Jurkat, Clone E6-1 (cell line): Measurements from ENCODE around the gene GATB.

ENCODE experiments used
- DNase-seq: peaks from one replicate; pipeline ENCODE4 v3.0.0-alpha.2; 2011; ENCODE audit warnings: low read depth, low spot score
- H3K4me3 ChIP-seq: 2 replicates; pipeline ENCODE4 v1.5.1; 2011; ENCODE audit warnings: mild to moderate bottlenecking, low read length, control low read depth, moderate library complexity

The GATB gene

GRCh38 chr4:151688003-151688784, 72.6 kb downstream of the GATB start:
- H3K4me3 ChIP-seq, result no peak overlapping the region
- DNase-seq, result no peak

GRCh38 chr4:151687021-151687640, 73.7 kb downstream of the GATB start:
- DNase-seq, result no peak
- no peak overlapping the region for H3K4me3 ChIP-seq

- no peak for DNase-seq
- H3K4me3 ChIP-seq, result no peak overlapping the region
Observed at GRCh38 chr4:151685303-151685702, 75.5 kb downstream of the GATB start.

- no peak for DNase-seq
Observed at GRCh38 chr4:151681085-151681484, 79.7 kb downstream of the GATB start.

GRCh38 chr4:151679231-151679630, 81.6 kb downstream of the GATB start:
- H3K4me3 ChIP-seq, result no peak overlapping the region
- DNase-seq, result no peak

More at GRCh38 chr4:151681085-151681484, 79.7 kb downstream of the GATB start:
- H3K4me3 ChIP-seq, result no peak overlapping the region

- no peak overlapping the region for H3K4me3 ChIP-seq
Observed at GRCh38 chr4:151678048-151678872, 82.5 kb downstream of the GATB start.

GRCh38 chr4:151677193-151677592, 83.6 kb downstream of the GATB start:
- DNase-seq, result no peak

More at GRCh38 chr4:151678048-151678872, 82.5 kb downstream of the GATB start:
- no peak for DNase-seq

GRCh38 chr4:151676301-151676700, 84.5 kb downstream of the GATB start:
- DNase-seq, result no peak
- H3K4me3 ChIP-seq, result no peak overlapping the region

More at GRCh38 chr4:151677193-151677592, 83.6 kb downstream of the GATB start:
- no peak overlapping the region for H3K4me3 ChIP-seq

- DNase-seq, result no peak
- no peak overlapping the region for H3K4me3 ChIP-seq
Observed at GRCh38 chr4:151675411-151675971, 85.3 kb downstream of the GATB start.

- no peak overlapping the region for H3K4me3 ChIP-seq
- DNase-seq, result no peak
Observed at GRCh38 chr4:151674804-151675391, 85.9 kb downstream of the GATB start.

- H3K4me3 ChIP-seq, result no peak overlapping the region
- no peak for DNase-seq
Observed at GRCh38 chr4:151673908-151674520, 86.8 kb downstream of the GATB start.

- no peak overlapping the region for H3K4me3 ChIP-seq
- no peak for DNase-seq
Observed at GRCh38 chr4:151672996-151673395, 87.8 kb downstream of the GATB start.

- no peak overlapping the region for H3K4me3 ChIP-seq
- DNase-seq, result peak; percentile 47
Observed at GRCh38 chr4:151671541-151672059, 89.2 kb downstream of the GATB start.

- DNase-seq, result no peak
- H3K4me3 ChIP-seq, result no peak overlapping the region
Observed at GRCh38 chr4:151670843-151671242, 90.0 kb downstream of the GATB start.

- no peak for DNase-seq
- H3K4me3 ChIP-seq, result no peak overlapping the region
Observed at GRCh38 chr4:151669990-151670389, 90.8 kb downstream of the GATB start.

- DNase-seq, result no peak
- H3K4me3 ChIP-seq, result no peak overlapping the region
Observed at GRCh38 chr4:151668689-151669402, 92.0 kb downstream of the GATB start.

GRCh38 chr4:151667666-151668065, 93.1 kb downstream of the GATB start:
- no peak overlapping the region for H3K4me3 ChIP-seq

GRCh38 chr4:151667048-151667447, 93.8 kb downstream of the GATB start:
- H3K4me3 ChIP-seq, result no peak overlapping the region
- peak; percentile 67 for DNase-seq

More at GRCh38 chr4:151667666-151668065, 93.1 kb downstream of the GATB start:
- DNase-seq, result no peak
